HG03354 (cell line): ENCODE data around the gene OR7G3.

ENCODE experiments used
- ATAC-seq: cut with Tn5 transposase; IDR thresholded peaks from one replicate; pipeline ENCODE4 v1.9.1; 2021; ENCODE audit warnings: mild to moderate bottlenecking; ENCODE audit not compliant: unreplicated experiment, poor library complexity, severe bottlenecking

Gene OR7G3

GRCh38 chr19:9115307-9115813, 11.4 kb downstream of the OR7G3 start, which contains the start of gene OR7G1:
Gene OR7G1, minus strand, starts transcription at chr19:9115763. Its CDS starts 0 bp downstream, at chr19:9115763.
- ATAC-seq = no peak

- ATAC-seq = no peak
Measured at GRCh38 chr19:9109959-9110358, 16.8 kb downstream of the OR7G3 start.

- ATAC-seq = no peak
Measured at GRCh38 chr19:9107375-9107774, 19.4 kb downstream of the OR7G3 start, which contains the start of gene OR7G2. Gene OR7G2, minus strand, starts transcription at chr19:9107475. Its CDS starts 4,232 bp downstream, at chr19:9103243.

- no peak for ATAC-seq
Measured at GRCh38 chr19:9086761-9087160, 40.0 kb downstream of the OR7G3 start, which contains the start of gene OR1M1. Gene OR1M1, plus strand, starts transcription at chr19:9087061. Its CDS starts 6,184 bp downstream, at chr19:9093245.

- no peak for ATAC-seq
Measured at GRCh38 chr19:9078651-9079050, 48.1 kb downstream of the OR7G3 start.

- no peak for ATAC-seq
Measured at GRCh38 chr19:9076901-9077300, 49.8 kb downstream of the OR7G3 start.
